Ascending aorta (tissue), 2 donors: ENCODE measurements around the gene GAD1. TPM values are rescaled to one million over a fixed set of nuclear protein-coding genes. Genes with fewer than 3 reads are reported as not detected.

Experiments
- DNase-seq, 2 donors: peaks; one replicate each; pipeline ENCODE4 v3.0.0-alpha.2; 2019; ENCODE audit warnings: low spot score in 2 of 2
- H3K27ac ChIP-seq, 2 donors: fragments of 200-600 bp; sonication (generic); one replicate each; pipeline ENCODE4 v1.5.1; 2016 to 2017; ENCODE audit warnings: mild to moderate bottlenecking in 1 of 2
- H3K27me3 ChIP-seq: fragments of 200-600 bp; sonication (generic); one replicate; pipeline ENCODE4 v1.5.1; 2017
- H3K36me3 ChIP-seq, 2 donors: fragments of 200-600 bp; sonication (generic); one replicate each; pipeline ENCODE4 v1.5.1; 2016
- H3K4me1 ChIP-seq, 2 donors: fragments of 200-600 bp; sonication (generic); one replicate each; pipeline ENCODE4 v1.5.1; 2016 to 2017; ENCODE audit warnings: mild to moderate bottlenecking in 1 of 2
- H3K4me3 ChIP-seq, 2 donors: fragments of 200-600 bp; sonication (generic); one replicate each; pipeline ENCODE4 v1.5.1; 2016 to 2017; ENCODE audit warnings: mild to moderate bottlenecking in 1 of 2
- H3K9me3 ChIP-seq, 2 donors: fragments of 200-600 bp; sonication (generic); one replicate each; pipeline ENCODE4 v1.5.1; 2016
- intact Hi-C: fragments of 100-400 bp; cut with DNase I; formaldehyde crosslinking; loops from one replicate; pipeline ENCODE4 v1.15.1; 2023
- total RNA-seq: library from RNA; depleted of rRNA; stranded (reverse); fragments of >200 nt; gene quantifications from one replicate; pipeline ENCODE4 v1.1.0, GENCODE V29; 2016
- TF ChIP-seq, protein P1 (sequence below), 3 experiments: fragments of 200-600 bp in 2 of 3; fragments of 450-650 bp in 1 of 3; sonication (generic) in 2 of 3; IDR thresholded peaks; one replicate each; pipeline ENCODE4 v1.5.1; 2016 to 2019; ENCODE audit warnings: antibody characterized with exemption in 3 of 3, mild to moderate bottlenecking in 1 of 3, moderate library complexity in 1 of 3

GAD1 gene
- total RNA-seq, 1 donor from 2014 or later = 0.96 TPM

DNA sequence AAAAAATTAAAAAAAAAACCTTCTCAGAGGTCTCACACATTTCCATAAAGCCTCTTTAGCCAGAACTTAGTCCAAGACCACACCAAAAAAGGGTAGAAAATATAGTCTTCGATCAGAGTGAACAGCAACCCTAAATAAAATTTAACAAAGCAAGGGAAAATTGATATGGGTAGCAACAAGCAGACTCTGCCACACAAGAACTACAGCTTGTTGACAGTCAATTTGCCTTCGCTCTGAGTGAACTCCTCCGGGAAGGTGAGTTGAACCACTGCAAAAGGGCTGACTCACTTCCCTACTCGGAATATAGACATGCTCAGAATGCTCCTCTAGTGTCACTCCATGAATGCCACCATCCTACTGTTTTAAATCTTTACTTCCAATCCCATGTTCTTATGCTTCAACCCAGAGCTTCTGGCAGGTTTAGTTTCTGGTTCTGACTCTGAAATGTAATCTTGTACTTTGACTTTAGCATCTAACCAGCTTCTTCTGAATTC, 24.1 kb downstream of the GAD1 start:
- no peak for DNase-seq
- Histone ChIP-seq H3K9me3 (no peaks in the 10 kb centered on the region), H3K36me3 (no peaks in the 10 kb centered on the region), H3K4me1 (no peaks in the 10 kb centered on the region), H3K27ac (no peak overlapping the region), H3K27me3 (no peaks in the 10 kb centered on the region), H3K4me3 (no peak overlapping the region)
- TF ChIP-seq, protein P1, sequence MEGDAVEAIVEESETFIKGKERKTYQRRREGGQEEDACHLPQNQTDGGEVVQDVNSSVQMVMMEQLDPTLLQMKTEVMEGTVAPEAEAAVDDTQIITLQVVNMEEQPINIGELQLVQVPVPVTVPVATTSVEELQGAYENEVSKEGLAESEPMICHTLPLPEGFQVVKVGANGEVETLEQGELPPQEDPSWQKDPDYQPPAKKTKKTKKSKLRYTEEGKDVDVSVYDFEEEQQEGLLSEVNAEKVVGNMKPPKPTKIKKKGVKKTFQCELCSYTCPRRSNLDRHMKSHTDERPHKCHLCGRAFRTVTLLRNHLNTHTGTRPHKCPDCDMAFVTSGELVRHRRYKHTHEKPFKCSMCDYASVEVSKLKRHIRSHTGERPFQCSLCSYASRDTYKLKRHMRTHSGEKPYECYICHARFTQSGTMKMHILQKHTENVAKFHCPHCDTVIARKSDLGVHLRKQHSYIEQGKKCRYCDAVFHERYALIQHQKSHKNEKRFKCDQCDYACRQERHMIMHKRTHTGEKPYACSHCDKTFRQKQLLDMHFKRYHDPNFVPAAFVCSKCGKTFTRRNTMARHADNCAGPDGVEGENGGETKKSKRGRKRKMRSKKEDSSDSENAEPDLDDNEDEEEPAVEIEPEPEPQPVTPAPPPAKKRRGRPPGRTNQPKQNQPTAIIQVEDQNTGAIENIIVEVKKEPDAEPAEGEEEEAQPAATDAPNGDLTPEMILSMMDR (IDR thresholded peaks at IDR 0.05) = no peak
- intact Hi-C loops = no loop called here

DNA sequence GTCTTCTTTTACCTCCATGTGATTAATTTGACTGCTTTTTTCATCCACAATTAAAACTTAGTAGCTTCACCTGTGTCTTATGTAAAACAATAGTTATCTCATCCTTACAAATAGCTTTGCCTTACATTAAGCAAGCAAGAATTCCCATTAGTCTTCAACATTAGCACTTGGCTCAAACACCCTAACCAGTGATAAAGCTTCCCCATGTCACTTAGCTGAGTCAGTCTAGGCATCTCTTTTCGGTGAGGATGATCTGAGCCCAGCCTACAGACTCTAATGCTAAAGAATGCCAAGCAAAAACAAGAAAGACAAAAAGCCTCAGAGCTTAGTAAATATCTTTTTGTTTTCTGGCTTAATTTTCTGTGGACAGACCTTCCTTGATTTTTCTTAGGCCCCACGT, 26.1 kb downstream of the GAD1 start:
- Histone ChIP-seq H3K36me3 (no peaks in the 10 kb centered on the region), H3K9me3 (no peaks in the 10 kb centered on the region), H3K4me3 (no peak overlapping the region), H3K27ac (no peak overlapping the region), H3K4me1 (no peaks in the 10 kb centered on the region), H3K27me3 (no peaks in the 10 kb centered on the region)
- TF ChIP-seq, protein P1 (IDR thresholded peaks at IDR 0.05) = no peak
- intact Hi-C loops = no loop called here
- DNase-seq = no peak

DNA sequence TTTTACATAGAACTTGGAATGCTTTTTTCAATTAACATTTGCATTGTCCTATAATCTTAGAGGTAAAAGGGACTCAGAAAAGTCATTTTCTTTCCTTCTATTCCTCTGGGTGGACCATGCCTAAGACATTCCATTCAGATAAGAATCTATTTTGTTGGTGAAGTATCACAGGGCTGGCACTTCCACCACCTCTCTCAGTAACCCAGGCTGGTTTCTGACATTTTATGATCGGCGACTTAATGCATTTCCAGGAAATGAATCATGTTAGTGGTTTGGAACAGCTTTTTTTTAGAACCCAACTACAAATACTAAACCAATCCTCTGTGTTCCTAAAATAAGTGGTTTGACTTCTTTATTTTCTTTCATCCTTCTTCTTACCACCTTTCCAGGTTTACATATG, 27.0 kb downstream of the GAD1 start:
- H3K27ac ChIP-seq = peak overlapping the region in 1 of 2 donors; percentile 39
- no peak for DNase-seq
- H3K4me1 ChIP-seq = no peaks in the 10 kb centered on the region
- TF ChIP-seq, protein P1 (IDR thresholded peaks at IDR 0.05) = no peak
- no peaks in the 10 kb centered on the region for H3K27me3 ChIP-seq
- H3K9me3 ChIP-seq = no peaks in the 10 kb centered on the region
- H3K36me3 ChIP-seq = no peaks in the 10 kb centered on the region
- H3K4me3 ChIP-seq = no peak overlapping the region
- intact Hi-C loops = no loop called here

DNA sequence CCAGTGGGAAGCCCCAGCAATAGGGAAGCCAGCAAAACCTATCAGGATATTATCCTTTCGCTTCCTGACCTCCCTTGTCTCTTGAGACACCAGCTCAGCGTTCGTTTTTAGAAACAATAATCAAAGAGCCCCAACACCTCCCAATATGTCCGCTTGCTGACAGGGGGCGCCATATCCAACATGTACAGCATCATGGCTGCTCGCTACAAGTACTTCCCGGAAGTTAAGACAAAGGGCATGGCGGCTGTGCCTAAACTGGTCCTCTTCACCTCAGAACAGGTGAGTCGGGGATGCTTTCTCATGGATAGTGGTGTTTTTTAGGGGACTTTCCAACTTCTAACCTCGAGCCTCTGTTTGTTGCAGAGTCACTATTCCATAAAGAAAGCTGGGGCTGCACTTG, 28.7 kb downstream of the GAD1 start:
- intact Hi-C loops = no loop called here
- H3K4me3 ChIP-seq = no peak overlapping the region
- no peaks in the 10 kb centered on the region for H3K36me3 ChIP-seq
- TF ChIP-seq, protein P1 (IDR thresholded peaks at IDR 0.05) = no peak
- H3K27me3 ChIP-seq = no peaks in the 10 kb centered on the region
- no peaks in the 10 kb centered on the region for H3K9me3 ChIP-seq
- H3K27ac ChIP-seq = no peak overlapping the region
- DNase-seq = no peak
- H3K4me1 ChIP-seq = no peaks in the 10 kb centered on the region

DNA sequence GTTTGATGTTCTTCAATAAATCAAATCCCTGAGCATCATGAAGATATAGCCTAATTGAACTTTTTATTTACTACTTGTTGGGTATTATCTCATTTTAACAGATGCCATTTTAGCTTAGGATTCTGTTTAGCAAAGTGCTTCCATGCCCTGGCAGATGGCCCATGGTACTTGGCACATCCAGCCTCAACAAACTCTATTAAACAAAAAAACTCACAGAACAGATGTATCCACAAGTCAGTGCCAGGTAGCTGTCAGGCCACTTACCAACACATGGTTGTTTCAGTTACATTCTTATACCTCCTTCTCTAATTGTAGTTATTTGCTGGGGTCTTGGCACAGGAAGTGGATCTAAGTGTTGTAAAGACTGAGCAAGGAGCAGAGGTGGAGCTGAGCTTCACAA, 29.6 kb downstream of the GAD1 start:
- H3K36me3 ChIP-seq = no peaks in the 10 kb centered on the region
- no peaks in the 10 kb centered on the region for H3K27me3 ChIP-seq
- DNase-seq = no peak
- TF ChIP-seq, protein P1 (IDR thresholded peaks at IDR 0.05) = no peak
- no peak overlapping the region for H3K4me3 ChIP-seq
- intact Hi-C loops = no loop called here
- H3K4me1 ChIP-seq = no peaks in the 10 kb centered on the region
- H3K27ac ChIP-seq = no peak overlapping the region
- H3K9me3 ChIP-seq = no peaks in the 10 kb centered on the region

DNA sequence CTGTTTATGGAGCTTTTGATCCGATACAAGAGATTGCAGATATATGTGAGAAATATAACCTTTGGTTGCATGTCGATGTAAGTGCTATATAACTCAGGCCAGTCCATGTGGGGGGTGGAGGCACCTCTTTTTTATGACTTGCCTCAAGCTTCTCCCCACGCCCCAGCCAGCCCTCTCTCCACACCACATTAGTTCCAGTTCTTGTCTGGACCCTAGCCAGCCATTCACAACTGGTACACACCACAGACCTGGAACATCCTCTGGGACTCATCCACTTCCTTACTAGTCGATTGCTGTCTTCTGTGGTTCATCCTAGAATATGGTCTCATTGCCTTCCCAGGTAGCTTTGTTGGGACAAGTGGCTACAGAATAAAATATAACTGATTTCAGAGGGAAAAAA, 31.0 kb downstream of the GAD1 start:
- H3K36me3 ChIP-seq = no peaks in the 10 kb centered on the region
- no peaks in the 10 kb centered on the region for H3K27me3 ChIP-seq
- TF ChIP-seq, protein P1 (IDR thresholded peaks at IDR 0.05) = no peak
- no peaks in the 10 kb centered on the region for H3K4me1 ChIP-seq
- H3K27ac ChIP-seq = no peak overlapping the region
- H3K4me3 ChIP-seq = no peak overlapping the region
- DNase-seq = no peak
- no peaks in the 10 kb centered on the region for H3K9me3 ChIP-seq
- intact Hi-C loops = no loop called here
